Measurements from ENCODE around the gene NBEAL2.

DNA sequence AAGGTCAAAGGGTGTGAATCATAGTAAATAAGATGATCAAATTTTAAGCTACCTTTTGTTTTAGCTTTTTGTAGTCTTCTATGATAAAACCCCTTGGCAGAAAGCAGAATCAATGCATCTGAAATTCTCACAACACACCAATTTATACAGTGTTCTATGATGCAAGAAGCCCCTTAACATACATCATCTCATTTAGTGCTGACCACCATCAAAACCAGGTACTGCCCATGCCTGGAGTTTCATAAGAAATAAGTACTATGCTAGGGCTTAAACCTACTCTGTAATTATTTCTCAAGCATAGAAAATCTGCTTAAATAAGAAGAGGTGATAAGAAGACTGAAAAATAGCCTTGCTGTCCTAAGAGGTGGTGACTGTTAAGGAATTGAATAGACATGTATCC is 67.6 kb downstream of the NBEAL2 start:
- TF ChIP-seq POLR2A (IDR thresholded peaks at IDR 0.05; ENCODE audit: low read depth, low read length) (no peak), POLR2AphosphoS5 (IDR thresholded peaks at IDR 0.05; ENCODE audit: low read depth, low read length) (no peak)

Data from GM12892 (cell line).